Activated CD4-positive, alpha-beta T cell treated with anti-CD3 and anti-CD28 coated beads for 48 hours (primary cell): ENCODE data around the gene BRD1.

Source experiments
- DNase-seq: peaks from one replicate; pipeline ENCODE4 v3.0.0-alpha.2; 2020

Gene BRD1

GRCh38 chr22:49724893-49725489 lies 102.7 kb downstream of the BRD1 start:
- DNase-seq, result peak; percentile 84

GRCh38 chr22:49724030-49724892 lies 103.4 kb downstream of the BRD1 start:
- peak; percentile 60 for DNase-seq

- DNase-seq, result no peak
These were observed 104.1 kb downstream of the BRD1 start for GRCh38 chr22:49723478-49724029.
